ENCODE results near the gene KLHL2.
"Not testable (repeated sequence)": the region's sequence is repeated elsewhere in the genome, so short reads cannot be mapped to it uniquely, and the experiment has no call there.

KLHL2 gene

GRCh38 chr4:165184220-165184619, 23.1 kb upstream of the KLHL2 start:
- no peak overlapping the region for H3K27ac ChIP-seq (ENCODE audit: low read depth, low read length)

GRCh38 chr4:165184998-165185397, 22.4 kb upstream of the KLHL2 start:
- H3K4me1 ChIP-seq (ENCODE audit: control insufficient read depth in 1 of 2, insufficient read depth in 2 of 2, low read length in 2 of 2); H3K9ac ChIP-seq (ENCODE audit: low read depth in 1 of 2, low read length in 2 of 2); H3K36me3 ChIP-seq (ENCODE audit: control insufficient read depth in 1 of 2, insufficient read depth in 2 of 2, low read length in 2 of 2); H3K4me3 ChIP-seq (ENCODE audit: low read depth in 1 of 2, low read length in 2 of 2); H3K9me3 ChIP-seq (ENCODE audit: control insufficient read depth in 1 of 2, low read length in 2 of 2); H3K27me3 ChIP-seq (ENCODE audit: control insufficient read depth in 1 of 2, insufficient read depth in 2 of 2, low read length in 2 of 2); H3K27ac ChIP-seq (ENCODE audit: low read depth, low read length): not testable (repeated sequence)

More at GRCh38 chr4:165184220-165184619, 23.1 kb upstream of the KLHL2 start:
- H3K36me3 ChIP-seq (ENCODE audit: control insufficient read depth in 1 of 2, insufficient read depth in 2 of 2, low read length in 2 of 2), result no peaks in the 10 kb centered on the region
- no peak overlapping the region for H3K9ac ChIP-seq (ENCODE audit: low read depth in 1 of 2, low read length in 2 of 2)
- H3K27me3 ChIP-seq (ENCODE audit: control insufficient read depth in 1 of 2, insufficient read depth in 2 of 2, low read length in 2 of 2), result no peaks in the 10 kb centered on the region
- H3K4me1 ChIP-seq (ENCODE audit: control insufficient read depth in 1 of 2, insufficient read depth in 2 of 2, low read length in 2 of 2), result no peaks in the 10 kb centered on the region
- no peaks in the 10 kb centered on the region for H3K9me3 ChIP-seq (ENCODE audit: control insufficient read depth in 1 of 2, low read length in 2 of 2)
- H3K4me3 ChIP-seq (ENCODE audit: low read depth in 1 of 2, low read length in 2 of 2), result no peak overlapping the region

GRCh38 chr4:165185448-165185847, 21.9 kb upstream of the KLHL2 start:
- Histone ChIP-seq H3K4me3 (ENCODE audit: low read depth in 1 of 2, low read length in 2 of 2) (no peak overlapping the region), H3K9ac (ENCODE audit: low read depth in 1 of 2, low read length in 2 of 2) (no peak overlapping the region), H3K27ac (ENCODE audit: low read depth, low read length) (no peak overlapping the region), H3K9me3 (ENCODE audit: control insufficient read depth in 1 of 2, low read length in 2 of 2) (no peaks in the 10 kb centered on the region), H3K36me3 (ENCODE audit: control insufficient read depth in 1 of 2, insufficient read depth in 2 of 2, low read length in 2 of 2) (no peaks in the 10 kb centered on the region), H3K4me1 (ENCODE audit: control insufficient read depth in 1 of 2, insufficient read depth in 2 of 2, low read length in 2 of 2) (no peaks in the 10 kb centered on the region), H3K27me3 (ENCODE audit: control insufficient read depth in 1 of 2, insufficient read depth in 2 of 2, low read length in 2 of 2) (no peaks in the 10 kb centered on the region)

- Histone ChIP-seq H3K36me3 (ENCODE audit: control insufficient read depth in 1 of 2, insufficient read depth in 2 of 2, low read length in 2 of 2) (no peaks in the 10 kb centered on the region), H3K4me1 (ENCODE audit: control insufficient read depth in 1 of 2, insufficient read depth in 2 of 2, low read length in 2 of 2) (no peaks in the 10 kb centered on the region), H3K9ac (ENCODE audit: low read depth in 1 of 2, low read length in 2 of 2) (no peak overlapping the region), H3K4me3 (ENCODE audit: low read depth in 1 of 2, low read length in 2 of 2) (no peak overlapping the region), H3K9me3 (ENCODE audit: control insufficient read depth in 1 of 2, low read length in 2 of 2) (no peaks in the 10 kb centered on the region), H3K27ac (ENCODE audit: low read depth, low read length) (no peak overlapping the region), H3K27me3 (ENCODE audit: control insufficient read depth in 1 of 2, insufficient read depth in 2 of 2, low read length in 2 of 2) (no peaks in the 10 kb centered on the region)
Observed at GRCh38 chr4:165190591-165191347, 16.6 kb upstream of the KLHL2 start.

GRCh38 chr4:165191348-165191656, 16.1 kb upstream of the KLHL2 start:
- no peaks in the 10 kb centered on the region for H3K9me3 ChIP-seq (ENCODE audit: control insufficient read depth in 1 of 2, low read length in 2 of 2)
- no peaks in the 10 kb centered on the region for H3K36me3 ChIP-seq (ENCODE audit: control insufficient read depth in 1 of 2, insufficient read depth in 2 of 2, low read length in 2 of 2)
- no peak overlapping the region for H3K9ac ChIP-seq (ENCODE audit: low read depth in 1 of 2, low read length in 2 of 2)
- H3K27ac ChIP-seq (ENCODE audit: low read depth, low read length), result no peak overlapping the region
- H3K27me3 ChIP-seq (ENCODE audit: control insufficient read depth in 1 of 2, insufficient read depth in 2 of 2, low read length in 2 of 2), result no peaks in the 10 kb centered on the region
- H3K4me1 ChIP-seq (ENCODE audit: control insufficient read depth in 1 of 2, insufficient read depth in 2 of 2, low read length in 2 of 2), result no peaks in the 10 kb centered on the region
- H3K4me3 ChIP-seq (ENCODE audit: low read depth in 1 of 2, low read length in 2 of 2), result no peak overlapping the region

GRCh38 chr4:165191814-165192499, 15.4 kb upstream of the KLHL2 start:
- Histone ChIP-seq H3K27ac (ENCODE audit: low read depth, low read length) (no peak overlapping the region), H3K9ac (ENCODE audit: low read depth in 1 of 2, low read length in 2 of 2) (no peak overlapping the region), H3K27me3 (ENCODE audit: control insufficient read depth in 1 of 2, insufficient read depth in 2 of 2, low read length in 2 of 2) (no peaks in the 10 kb centered on the region), H3K4me3 (ENCODE audit: low read depth in 1 of 2, low read length in 2 of 2) (no peak overlapping the region), H3K9me3 (ENCODE audit: control insufficient read depth in 1 of 2, low read length in 2 of 2) (no peaks in the 10 kb centered on the region), H3K36me3 (ENCODE audit: control insufficient read depth in 1 of 2, insufficient read depth in 2 of 2, low read length in 2 of 2) (no peaks in the 10 kb centered on the region), H3K4me1 (ENCODE audit: control insufficient read depth in 1 of 2, insufficient read depth in 2 of 2, low read length in 2 of 2) (no peaks in the 10 kb centered on the region)

- H3K27ac ChIP-seq (ENCODE audit: low read depth, low read length), result no peak overlapping the region
- H3K4me1 ChIP-seq (ENCODE audit: control insufficient read depth in 1 of 2, insufficient read depth in 2 of 2, low read length in 2 of 2), result no peaks in the 10 kb centered on the region
- H3K27me3 ChIP-seq (ENCODE audit: control insufficient read depth in 1 of 2, insufficient read depth in 2 of 2, low read length in 2 of 2), result no peaks in the 10 kb centered on the region
- no peaks in the 10 kb centered on the region for H3K36me3 ChIP-seq (ENCODE audit: control insufficient read depth in 1 of 2, insufficient read depth in 2 of 2, low read length in 2 of 2)
- no peaks in the 10 kb centered on the region for H3K9me3 ChIP-seq (ENCODE audit: control insufficient read depth in 1 of 2, low read length in 2 of 2)
- H3K9ac ChIP-seq (ENCODE audit: low read depth in 1 of 2, low read length in 2 of 2), result no peak overlapping the region
- H3K4me3 ChIP-seq (ENCODE audit: low read depth in 1 of 2, low read length in 2 of 2), result no peak overlapping the region
Observed at GRCh38 chr4:165192500-165192898, 14.9 kb upstream of the KLHL2 start.

GRCh38 chr4:165192956-165193355, 14.4 kb upstream of the KLHL2 start:
- no peak overlapping the region for H3K27ac ChIP-seq (ENCODE audit: low read depth, low read length)
- H3K4me1 ChIP-seq (ENCODE audit: control insufficient read depth in 1 of 2, insufficient read depth in 2 of 2, low read length in 2 of 2), result no peaks in the 10 kb centered on the region
- H3K9me3 ChIP-seq (ENCODE audit: control insufficient read depth in 1 of 2, low read length in 2 of 2), result no peaks in the 10 kb centered on the region
- no peak overlapping the region for H3K4me3 ChIP-seq (ENCODE audit: low read depth in 1 of 2, low read length in 2 of 2)
- H3K36me3 ChIP-seq (ENCODE audit: control insufficient read depth in 1 of 2, insufficient read depth in 2 of 2, low read length in 2 of 2), result no peaks in the 10 kb centered on the region
- H3K9ac ChIP-seq (ENCODE audit: low read depth in 1 of 2, low read length in 2 of 2), result no peak overlapping the region
- no peaks in the 10 kb centered on the region for H3K27me3 ChIP-seq (ENCODE audit: control insufficient read depth in 1 of 2, insufficient read depth in 2 of 2, low read length in 2 of 2)

- Histone ChIP-seq H3K9me3 (ENCODE audit: control insufficient read depth in 1 of 2, low read length in 2 of 2) (no peaks in the 10 kb centered on the region), H3K27me3 (ENCODE audit: control insufficient read depth in 1 of 2, insufficient read depth in 2 of 2, low read length in 2 of 2) (no peaks in the 10 kb centered on the region), H3K4me1 (ENCODE audit: control insufficient read depth in 1 of 2, insufficient read depth in 2 of 2, low read length in 2 of 2) (no peaks in the 10 kb centered on the region), H3K36me3 (ENCODE audit: control insufficient read depth in 1 of 2, insufficient read depth in 2 of 2, low read length in 2 of 2) (no peaks in the 10 kb centered on the region), H3K27ac (ENCODE audit: low read depth, low read length) (no peak overlapping the region), H3K9ac (ENCODE audit: low read depth in 1 of 2, low read length in 2 of 2) (no peak overlapping the region), H3K4me3 (ENCODE audit: low read depth in 1 of 2, low read length in 2 of 2) (no peak overlapping the region)
Observed at GRCh38 chr4:165194368-165194767, 13.0 kb upstream of the KLHL2 start.

- Histone ChIP-seq H3K4me3 (ENCODE audit: low read depth in 1 of 2, low read length in 2 of 2) (no peak overlapping the region), H3K27me3 (ENCODE audit: control insufficient read depth in 1 of 2, insufficient read depth in 2 of 2, low read length in 2 of 2) (no peaks in the 10 kb centered on the region), H3K9me3 (ENCODE audit: control insufficient read depth in 1 of 2, low read length in 2 of 2) (no peaks in the 10 kb centered on the region), H3K4me1 (ENCODE audit: control insufficient read depth in 1 of 2, insufficient read depth in 2 of 2, low read length in 2 of 2) (no peaks in the 10 kb centered on the region), H3K9ac (ENCODE audit: low read depth in 1 of 2, low read length in 2 of 2) (no peak overlapping the region), H3K27ac (ENCODE audit: low read depth, low read length) (no peak overlapping the region), H3K36me3 (ENCODE audit: control insufficient read depth in 1 of 2, insufficient read depth in 2 of 2, low read length in 2 of 2) (no peaks in the 10 kb centered on the region)
Observed at GRCh38 chr4:165198329-165198728, 9.0 kb upstream of the KLHL2 start.
